GM18909 (cell line): ENCODE measurements around the gene RPAP3.
A peak's percentile ranks its signal among the peaks of the same experiment; 100 is the strongest.

Source experiments
- ATAC-seq: cut with Tn5 transposase; IDR thresholded peaks from one replicate; pipeline ENCODE4 v1.9.1; 2021; ENCODE audit warnings: mild to moderate bottlenecking; ENCODE audit not compliant: unreplicated experiment, poor library complexity

Gene RPAP3

DNA sequence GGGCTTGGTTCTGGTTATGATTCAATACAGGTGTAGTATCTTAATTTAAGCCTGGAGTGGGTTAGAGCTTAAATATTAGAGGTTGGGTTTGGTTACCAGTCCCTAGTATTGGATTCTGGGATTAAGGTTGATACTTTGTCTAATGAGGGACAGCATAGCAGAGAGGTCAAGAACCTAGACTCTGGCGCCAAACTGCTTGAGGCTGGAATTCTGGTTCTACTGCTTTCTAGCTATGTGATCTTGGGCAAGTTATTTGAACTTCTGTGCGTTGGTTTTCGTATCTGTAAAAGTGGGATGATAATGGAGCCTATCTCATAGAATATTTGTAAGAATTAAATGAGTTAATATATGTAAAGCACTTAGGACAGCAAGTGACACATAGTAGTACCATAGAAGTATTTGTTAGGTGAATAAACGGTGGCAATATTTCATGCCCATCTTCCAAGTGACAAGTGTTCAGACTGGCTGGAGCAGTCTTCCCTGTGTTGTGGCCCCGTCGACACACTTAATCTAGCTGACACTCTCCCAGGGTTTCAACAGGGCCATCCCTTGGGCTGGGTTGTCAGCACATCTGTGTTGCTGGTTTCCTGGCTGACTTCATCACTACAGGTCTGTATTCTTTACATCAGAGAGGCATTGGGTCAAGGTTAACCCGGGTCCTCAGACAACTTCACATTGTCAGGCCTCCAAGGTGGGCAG lies 16.5 kb upstream of the RPAP3 start:
- ATAC-seq = no peak

DNA sequence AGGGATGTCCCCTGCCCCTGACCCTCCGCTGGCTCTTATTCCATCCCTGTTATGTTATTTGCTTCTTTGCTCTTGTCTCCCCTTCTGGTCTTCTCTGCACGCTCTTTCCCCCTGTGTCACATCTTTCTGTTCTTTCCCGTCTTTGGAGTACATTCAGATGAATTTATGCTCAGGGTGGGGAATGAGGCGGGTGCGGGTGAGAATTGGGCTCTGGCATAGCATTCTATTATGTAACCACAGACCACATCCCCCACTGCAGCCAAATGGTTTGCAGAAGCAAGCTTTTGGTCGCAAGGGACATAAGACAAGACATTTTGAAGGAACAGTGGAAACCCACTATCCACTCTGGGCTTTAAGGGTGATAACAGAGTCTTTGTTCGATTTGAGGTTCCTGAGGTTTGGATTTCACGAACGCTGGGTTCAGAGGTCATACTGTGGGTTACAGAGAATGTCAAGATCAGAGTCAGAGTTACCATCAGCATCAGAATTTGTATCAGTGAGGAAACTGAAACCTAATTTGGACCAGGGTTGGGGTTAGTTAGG lies 15.7 kb upstream of the RPAP3 start:
- no peak for ATAC-seq

DNA sequence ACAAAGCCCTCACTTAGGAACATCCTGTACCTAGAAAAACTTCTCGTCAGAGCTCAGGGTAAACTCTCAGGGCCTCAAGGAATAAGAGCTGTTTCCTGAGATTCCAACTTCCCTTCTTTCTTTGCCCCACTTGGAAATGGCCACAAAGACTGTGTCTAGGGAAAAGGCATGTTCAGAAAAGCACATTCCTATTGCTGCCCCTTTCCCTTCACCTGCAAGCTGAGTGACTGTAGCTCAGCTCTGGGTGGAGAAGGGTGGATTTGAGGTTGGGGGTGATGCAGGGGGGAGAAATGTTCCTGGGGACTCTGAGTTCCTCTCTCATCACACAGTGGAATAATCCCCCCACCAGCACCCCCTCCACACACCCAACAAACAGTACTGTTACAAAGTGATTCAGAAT lies 12.7 kb upstream of the RPAP3 start:
- ATAC-seq = no peak

DNA sequence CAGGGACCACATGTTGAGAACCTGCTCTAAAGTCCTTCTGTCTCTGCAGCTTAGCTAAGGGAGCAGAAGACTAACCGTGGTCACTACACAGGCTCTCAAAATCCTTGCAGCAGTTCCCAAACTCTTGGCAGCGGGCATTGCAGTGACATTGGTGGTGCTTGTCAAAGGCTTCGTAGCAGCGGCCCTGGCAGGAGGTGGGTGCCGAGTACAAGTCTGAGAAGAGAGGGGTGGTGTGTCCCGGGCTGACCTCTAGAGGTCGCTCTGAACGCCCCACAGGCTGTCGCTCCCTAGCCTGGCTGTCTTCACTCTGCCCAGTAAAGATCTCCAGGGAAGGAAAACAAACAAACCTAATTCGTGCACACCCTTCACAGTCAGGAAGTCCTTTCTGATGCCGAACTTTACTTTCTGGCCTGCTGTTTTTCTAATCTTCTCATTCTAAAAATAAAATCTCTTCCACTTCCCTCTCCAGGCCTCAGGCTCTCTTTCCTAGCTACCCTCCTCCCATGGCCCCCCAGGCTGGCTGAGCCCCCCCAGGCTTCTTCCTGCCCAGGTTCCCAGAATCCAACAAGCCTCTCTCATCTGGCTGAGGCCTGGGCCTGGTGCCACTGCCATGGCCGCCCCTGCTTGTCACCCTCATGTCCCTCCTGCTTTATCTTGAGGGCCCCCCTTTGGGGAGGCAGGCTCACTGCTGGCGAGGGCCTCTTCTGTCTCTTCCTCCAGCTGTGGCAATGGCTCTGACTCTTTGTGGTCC lies 11.8 kb upstream of the RPAP3 start:
- no peak for ATAC-seq

DNA sequence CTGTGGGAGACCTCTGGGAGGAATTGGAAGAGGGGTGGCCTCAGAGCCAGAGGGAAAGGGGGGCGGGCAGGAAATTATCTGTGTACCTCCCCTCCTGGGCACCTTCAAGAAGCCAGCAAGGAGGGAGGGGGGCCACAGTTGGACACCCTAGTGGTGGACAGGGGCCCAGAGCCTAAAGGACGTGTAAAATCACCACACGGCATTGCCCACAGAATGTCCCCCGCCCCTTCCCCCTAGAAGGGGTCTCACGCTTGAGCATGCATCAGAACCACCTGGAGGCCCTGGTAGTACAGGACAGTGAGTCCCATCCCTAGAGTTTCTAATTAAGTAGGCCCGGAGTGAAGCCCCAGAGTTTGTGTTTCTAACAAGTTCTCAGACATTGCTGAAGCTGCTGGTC lies 11.2 kb upstream of the RPAP3 start:
- no peak for ATAC-seq

DNA sequence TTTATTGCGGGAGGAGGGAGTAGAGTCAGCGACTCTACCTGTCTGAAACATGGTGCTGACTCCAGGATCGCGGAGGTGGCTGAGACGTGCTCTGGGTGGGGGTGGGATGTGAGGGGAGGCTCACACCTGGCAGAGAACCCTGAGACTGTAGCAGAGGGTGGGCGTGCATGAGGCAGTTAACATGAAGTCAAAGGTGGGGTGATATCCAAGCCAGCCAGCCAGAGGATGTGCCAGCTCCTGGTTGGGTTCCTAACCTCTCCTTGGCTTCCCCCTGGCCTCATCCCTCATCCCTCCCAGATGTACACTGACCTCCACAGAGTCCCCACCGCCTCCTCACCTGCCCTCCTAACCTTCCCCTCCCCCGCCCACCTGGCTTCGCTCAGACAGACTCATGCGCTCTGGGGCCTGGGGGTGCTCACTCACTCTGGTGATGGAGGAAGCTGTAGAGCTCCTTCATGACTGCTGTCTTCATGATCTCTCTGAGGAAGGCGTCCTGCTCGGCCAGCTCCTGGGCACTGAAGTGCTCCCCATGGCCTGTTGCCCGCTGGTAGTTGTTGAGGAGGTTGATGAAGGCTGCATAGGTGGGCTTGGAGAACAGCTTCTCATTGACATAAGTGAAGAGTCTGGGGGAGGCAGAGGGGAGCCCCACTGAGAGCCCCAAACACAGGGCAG lies 10.2 kb upstream of the RPAP3 start:
- ATAC-seq = no peak

DNA sequence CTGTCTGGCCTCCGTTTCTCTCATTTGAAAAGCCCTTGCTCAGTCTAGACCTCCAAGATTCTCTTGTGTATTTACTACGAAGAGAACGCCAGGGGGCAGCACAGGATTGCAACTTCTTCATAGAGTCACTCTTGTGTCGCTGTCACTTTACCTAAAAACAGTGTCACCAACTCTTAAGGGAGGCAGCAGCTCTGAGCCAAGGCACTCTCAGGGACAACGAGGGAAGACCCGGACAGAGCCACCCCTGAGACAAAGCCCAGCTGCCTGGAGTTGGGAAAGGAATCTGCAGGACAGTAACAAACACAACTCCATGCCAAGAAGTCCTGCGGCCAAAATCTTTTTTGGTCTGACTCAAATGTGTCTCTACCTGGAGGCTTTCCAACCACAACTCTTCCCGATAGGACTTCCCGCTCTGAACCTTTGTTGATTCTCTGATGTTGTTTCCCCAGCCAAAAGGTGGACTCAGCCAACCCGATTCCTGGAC lies 9.6 kb upstream of the RPAP3 start:
- ATAC-seq = peak; percentile 78

DNA sequence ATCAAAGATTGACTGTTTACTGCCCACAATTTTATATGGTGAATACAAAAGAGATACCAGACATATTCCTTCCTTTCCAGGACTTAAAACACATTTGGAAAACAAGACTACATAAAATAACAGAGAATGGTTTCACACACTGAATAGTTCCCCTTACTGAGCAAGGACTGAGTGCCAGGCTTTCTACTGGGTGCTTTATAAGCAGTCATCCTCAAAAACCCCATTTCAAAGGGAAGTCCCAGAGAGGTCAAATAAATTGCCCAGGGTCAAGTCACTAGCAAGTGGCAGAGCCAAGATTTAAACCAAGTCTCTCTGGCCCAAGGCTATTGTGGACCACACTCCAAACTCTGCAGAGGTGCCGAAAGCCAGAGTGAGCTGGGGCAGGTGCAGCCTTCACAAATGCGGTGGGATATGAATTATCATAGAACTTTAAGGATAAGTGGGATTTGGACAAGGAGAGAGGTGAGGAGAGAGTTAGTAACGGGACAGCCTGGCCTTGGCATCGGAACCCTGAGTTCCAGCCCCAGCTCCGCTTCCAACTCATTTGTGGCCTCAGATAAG lies 9.1 kb upstream of the RPAP3 start:
- peak; percentile 19 for ATAC-seq

DNA sequence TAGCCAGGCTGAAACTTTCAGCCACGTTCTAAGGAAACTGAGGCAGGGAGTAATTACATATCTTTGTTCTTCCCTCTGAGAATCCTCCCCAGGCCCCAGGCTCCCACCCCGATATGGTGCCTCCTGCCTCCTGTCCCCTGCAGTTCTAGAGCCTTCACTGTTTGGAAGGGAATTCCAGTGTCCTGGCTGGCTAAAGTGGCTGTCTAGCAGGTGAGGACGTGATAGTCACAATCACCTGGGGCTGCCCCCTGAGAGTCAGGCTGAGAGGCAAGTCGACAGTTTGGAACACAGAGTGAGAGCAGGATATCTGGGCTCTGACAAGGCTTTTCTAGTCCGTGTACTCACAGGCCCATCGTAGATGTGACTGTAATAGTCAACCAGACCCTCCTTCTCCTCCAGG lies 6.3 kb upstream of the RPAP3 start:
- no peak for ATAC-seq

DNA sequence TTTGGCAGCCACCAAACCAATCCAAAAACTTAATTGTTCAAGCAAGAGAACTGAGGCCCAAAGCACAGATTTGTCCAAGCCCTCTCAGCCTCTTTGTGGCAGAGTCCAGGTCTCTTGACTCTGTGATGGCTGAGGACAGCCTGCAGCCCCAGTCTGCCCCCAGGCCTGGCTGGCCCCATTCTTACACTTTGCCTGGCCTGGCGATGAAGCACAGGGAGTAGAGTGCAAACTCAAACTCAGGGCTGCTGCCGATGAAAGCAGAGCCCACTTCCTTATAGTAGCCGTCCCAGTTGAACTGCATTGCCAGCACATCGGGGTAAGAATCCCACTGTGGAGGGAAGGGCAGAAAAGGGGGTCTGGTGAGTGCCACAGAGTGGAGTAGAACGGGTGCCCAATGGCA lies 5.6 kb upstream of the RPAP3 start:
- no peak for ATAC-seq

DNA sequence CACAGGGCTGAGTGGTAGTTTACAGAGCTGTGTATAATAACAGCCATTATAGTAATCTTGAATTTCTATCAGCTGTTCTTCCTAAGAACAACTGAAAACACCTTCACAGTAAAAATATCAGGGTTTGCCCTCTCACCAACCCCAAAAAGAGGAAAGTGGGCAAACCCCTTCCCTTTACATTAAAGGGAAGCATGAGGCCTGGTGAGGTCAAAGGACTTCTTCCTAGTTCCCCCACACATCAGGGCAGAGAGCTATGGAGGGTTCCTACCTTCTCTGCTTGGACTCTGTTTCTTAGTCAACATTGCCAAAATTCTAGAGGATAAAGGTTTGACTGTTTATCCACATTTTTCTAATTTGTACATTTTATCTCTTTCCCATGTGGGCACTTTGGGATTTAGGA lies 4.4 kb upstream of the RPAP3 start:
- ATAC-seq = no peak

DNA sequence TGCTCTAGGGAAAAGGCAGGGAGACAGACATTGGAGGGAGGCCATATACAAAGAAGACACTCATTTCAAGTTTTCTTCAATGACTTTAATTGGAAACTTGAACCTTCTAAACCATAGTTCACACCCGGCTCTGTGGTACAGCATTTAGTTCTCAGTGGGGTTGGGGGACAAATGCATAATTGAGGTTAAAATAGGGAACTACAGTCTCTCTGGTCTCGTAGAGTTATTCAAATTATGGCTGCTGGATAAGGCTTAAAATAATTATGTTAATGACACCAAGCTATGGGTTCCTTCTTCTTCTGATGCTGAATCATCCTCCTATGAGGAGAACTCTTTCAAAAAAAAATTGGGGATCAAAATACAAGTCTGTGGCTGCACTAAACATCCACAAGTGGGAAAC lies 3.8 kb upstream of the RPAP3 start:
- no peak for ATAC-seq

DNA sequence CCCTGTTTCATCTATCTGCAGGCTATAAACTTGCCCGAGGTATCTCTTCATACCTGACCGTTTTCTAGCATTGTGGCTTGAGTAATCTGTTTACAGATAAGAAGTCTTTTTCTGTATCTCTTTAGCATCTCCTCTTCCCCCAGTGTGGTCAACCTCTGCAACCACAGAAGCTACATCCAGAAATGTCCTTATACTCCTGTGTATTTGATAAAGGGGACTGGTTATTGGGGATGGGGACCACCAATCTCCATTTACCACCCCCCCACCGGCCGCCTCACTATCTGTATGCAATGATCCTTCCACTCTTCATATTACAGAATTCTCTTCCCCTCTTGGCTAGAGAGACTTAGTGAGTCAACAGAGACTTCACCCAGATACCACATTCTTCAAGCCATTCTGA lies 3.4 kb upstream of the RPAP3 start:
- no peak for ATAC-seq

DNA sequence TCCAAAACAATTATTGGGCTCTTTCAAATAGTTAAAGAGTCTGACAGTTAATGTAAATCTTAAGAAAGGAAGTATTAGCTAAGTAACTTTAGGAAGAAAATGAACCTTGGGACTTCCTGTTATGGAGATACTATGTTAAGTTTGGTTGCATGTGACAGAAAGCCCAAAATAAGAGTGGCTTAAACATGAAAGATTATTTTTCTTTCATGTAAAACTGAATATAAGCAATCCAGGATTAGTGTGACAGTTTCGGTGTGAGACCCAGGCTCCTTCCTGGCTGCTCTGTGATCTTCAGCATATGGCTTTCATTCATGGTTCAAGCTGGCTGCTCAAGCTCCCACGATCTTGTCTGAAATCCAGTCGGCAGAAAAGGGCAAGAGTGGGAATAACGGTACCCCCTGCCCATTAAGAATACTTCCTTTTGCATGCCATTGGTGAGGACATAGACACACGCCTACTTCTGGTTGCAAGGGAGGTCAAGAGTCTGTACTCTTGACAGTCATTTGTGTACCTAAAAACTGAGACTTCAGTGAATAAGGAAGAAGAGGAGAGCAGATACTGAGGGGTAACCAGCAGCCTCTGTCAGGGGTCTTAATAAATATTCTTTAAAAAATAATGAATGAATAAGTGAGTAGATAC lies 2.2 kb upstream of the RPAP3 start:
- no peak for ATAC-seq

DNA sequence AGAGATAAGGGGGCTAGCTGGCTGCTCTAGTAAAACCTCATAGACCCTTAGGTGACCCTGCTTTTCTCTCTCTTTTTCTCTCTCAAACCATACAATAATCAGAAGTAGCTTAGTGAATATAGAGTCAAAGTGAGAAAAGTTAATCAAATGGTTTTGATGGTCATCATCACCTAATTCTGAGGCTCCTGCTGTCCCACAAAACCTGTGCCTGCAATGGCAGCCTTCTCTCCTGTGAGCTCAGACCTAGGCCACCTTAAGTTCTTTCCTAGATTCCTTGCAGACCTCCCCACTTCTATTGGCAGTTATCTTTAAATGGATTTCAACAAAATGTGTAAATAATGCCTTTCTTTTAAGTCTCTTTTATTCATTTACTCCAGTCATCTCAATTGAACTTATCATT lies 1.5 kb upstream of the RPAP3 start:
- ATAC-seq = no peak

DNA sequence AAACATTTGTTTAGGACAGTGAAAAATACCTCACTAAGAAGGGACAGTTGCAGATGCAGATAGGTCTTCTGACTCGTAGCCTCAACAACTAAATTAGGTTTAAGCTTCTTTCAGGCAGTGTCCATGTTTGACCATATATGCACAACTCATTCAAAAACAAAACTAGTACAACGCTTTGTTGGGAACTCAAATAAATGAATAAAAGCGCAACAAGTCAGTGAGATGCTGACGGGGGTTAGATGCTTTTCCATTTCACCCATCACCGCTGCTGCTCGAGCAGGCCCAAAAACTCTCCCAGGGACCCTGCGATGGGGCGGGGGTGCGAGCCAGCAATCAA lies 633 bp downstream of the RPAP3 start:
- no peak for ATAC-seq

DNA sequence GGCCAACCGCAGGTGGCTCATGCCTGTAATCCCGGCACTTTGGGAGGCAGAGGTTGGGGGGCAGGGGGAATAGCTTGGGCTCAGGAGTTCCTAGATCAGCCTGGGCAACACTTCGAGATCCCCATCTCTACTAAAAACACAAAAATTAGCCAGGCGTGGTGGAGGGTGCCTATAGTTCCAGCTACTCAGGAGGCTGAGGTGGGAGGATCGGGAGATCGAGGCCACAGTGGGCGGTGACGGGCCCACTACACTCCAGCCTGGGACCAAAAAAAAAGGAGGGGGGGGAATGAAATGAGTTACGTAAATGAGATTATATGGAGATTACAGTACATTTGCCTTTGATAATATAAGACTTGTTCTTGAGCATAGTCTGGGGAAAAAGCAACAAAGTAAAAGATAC lies 1.1 kb downstream of the RPAP3 start:
- no peak for ATAC-seq

DNA sequence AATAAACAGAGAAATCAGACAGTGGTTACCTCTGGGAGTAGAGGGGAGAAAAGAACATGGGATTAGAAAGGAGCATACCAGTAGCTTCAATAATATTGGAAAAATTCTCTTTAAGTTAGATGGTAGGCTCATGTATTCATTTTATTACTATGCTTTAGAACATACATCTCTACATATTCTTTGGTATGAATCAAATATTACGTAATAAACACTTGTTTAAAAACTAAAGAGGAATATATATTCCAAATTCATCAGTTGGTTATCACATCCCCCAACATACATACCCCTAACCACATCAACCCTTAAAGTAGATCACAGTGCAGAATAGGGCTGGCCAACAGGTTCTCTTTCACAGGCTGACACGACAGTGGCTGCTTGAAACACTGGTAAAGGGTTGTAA lies 5.6 kb downstream of the RPAP3 start:
- ATAC-seq = no peak

DNA sequence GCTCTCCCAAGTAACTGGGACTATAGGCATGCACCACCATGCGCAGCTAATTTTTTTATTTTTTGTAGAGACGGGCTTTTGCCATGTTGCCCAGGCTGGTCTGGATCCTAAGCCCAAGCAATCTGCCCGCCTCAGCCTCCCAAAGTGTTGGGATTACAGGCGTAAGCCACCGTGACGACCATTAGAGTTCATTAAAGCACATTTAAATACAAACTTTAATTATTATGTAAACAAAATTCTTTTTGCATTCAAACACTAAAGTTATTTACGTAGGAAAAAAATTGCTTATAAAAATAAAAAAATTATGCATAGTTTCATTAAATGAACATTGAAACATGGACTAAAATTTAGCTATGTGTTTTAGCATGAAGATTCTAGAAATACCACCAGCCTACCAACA lies 7.2 kb downstream of the RPAP3 start:
- ATAC-seq = no peak

DNA sequence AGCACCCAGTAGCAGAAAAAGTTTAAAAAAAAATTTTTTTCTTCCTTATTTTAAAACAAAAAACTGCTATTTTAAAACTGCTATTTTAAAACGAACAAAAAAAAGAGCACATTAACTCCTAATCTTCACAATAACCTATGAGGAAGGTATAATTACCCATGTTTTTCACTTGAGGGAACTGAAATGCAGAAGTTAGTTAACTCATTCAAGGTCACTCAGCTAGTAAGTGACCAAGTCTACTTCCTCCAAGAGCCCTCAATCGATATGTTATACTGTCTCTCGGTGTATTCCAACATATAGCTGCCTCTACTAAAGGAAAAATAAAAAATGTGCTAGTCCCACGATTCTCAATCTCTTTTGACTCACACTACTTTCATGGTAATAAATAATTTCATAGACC lies 7.8 kb downstream of the RPAP3 start:
- ATAC-seq = no peak

DNA sequence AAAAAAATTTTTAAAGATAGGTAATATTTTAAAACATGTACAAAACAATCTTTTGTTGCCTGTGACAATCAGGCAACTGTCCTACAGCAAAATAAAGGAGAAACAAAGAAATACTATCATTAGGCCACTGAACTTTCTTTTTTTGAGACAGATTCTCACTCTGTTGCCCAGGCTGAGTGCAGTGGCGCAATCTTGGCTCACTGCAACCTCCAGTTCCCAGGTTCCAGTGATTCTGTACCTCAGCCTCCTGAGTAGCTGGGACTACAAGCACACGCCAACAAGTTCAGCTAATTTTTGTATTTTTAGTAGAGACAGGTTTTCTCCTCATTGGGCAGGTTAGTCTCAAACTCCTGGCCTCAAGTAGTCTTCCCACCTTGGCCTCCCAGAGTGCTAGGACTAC lies 16.6 kb downstream of the RPAP3 start:
- ATAC-seq = no peak
